HepG2 (cell line): Measurements from ENCODE around the gene MEIS1. TPM values are rescaled to one million over a fixed set of nuclear protein-coding genes. Genes with fewer than 3 reads are reported as not detected.

Source experiments
- ATAC-seq: fragments of 200-7000 bp; cut with Tn5 transposase; 3 replicates; pipeline ENCODE4 v1.9.1; 2020; ENCODE audit warnings: mild to moderate bottlenecking, moderate library complexity
- BruUV-seq: library from RNA; stranded (reverse); fragments of 400-500 nt; replicated peaks from 2 replicates; lab custom pipeline; 2021; lab: Mats Ljungman, UMichigan
- CTCF ChIA-PET: fragments of 300-600 bp; formaldehyde crosslinking; extraction: SDS; loops from one replicate; lab custom pipeline; 2021; ENCODE audit warnings: low total read pairs, inconsistent platforms, low intra/inter-chr PET ratio; lab: Yijun Ruan, JAX
- POLR2A ChIA-PET: fragments of 350-600 bp; sonication (Branson Sonifier 250); formaldehyde crosslinking; loops from one replicate; lab custom pipeline; 2020; ENCODE audit warnings: antibody characterized with exemption, inconsistent platforms; lab: Yijun Ruan, JAX
- DNase-seq: peaks from one replicate; pipeline ENCODE4 v3.0.0-alpha.2; 2015; ENCODE audit warnings: low spot score
- FAIRE-seq: peaks from 3 replicates; lab custom pipeline; 2011; peaks lifted over from hg19 to GRCh38; lab: Jason Lieb, UNC
- H2AFZ ChIP-seq: one replicate; pipeline ENCODE4 v1.6.1; 2011; ENCODE audit warnings: low read length, inconsistent platforms
- H3K27ac ChIP-seq: fragments of 300-600 bp; 3 replicates; pipeline ENCODE4 v1.8.0; 2011; ENCODE audit warnings: mixed run types, mild to moderate bottlenecking, mixed read lengths, low read length, inconsistent platforms; ENCODE audit not compliant: insufficient read depth; ENCODE audit errors: extremely low read length
- H3K27me3 ChIP-seq, 2 experiments: fragments of 200-600 bp in 1 of 2; 2 replicates in 1 of 2; 3 replicates in 1 of 2; pipeline versions ENCODE4 v1.6.0 to v1.8.0; 2011; ENCODE audit warnings: low read length in 2 of 2, mild to moderate bottlenecking in 2 of 2, moderate library complexity in 2 of 2, inconsistent platforms in 1 of 2; ENCODE audit not compliant: insufficient read depth in 2 of 2, control insufficient read depth in 1 of 2
- H3K36me3 ChIP-seq, 2 experiments: fragments of 200-600 bp in 1 of 2; replicated peaks in 1 of 2; 2 replicates in 1 of 2; 3 replicates in 1 of 2; pipeline versions ENCODE4 v1.5.1 to v1.8.0; 2011; ENCODE audit warnings: low read length in 2 of 2, inconsistent platforms in 1 of 2; ENCODE audit not compliant: insufficient read depth in 2 of 2, control insufficient read depth in 1 of 2
- H3K4me1 ChIP-seq: 2 replicates; pipeline ENCODE4 v1.5.1; 2012; ENCODE audit warnings: low read length, inconsistent platforms; ENCODE audit not compliant: insufficient read depth
- H3K4me2 ChIP-seq: 2 replicates; pipeline ENCODE4 v1.6.0; 2011; ENCODE audit warnings: low read depth, low read length, inconsistent platforms
- H3K4me3 ChIP-seq, 3 experiments: fragments of 200-600 bp in 1 of 3; sonication (generic), shearing (Covaris generic) in 1 of 3; replicated peaks in 1 of 3; 2 replicates each; pipeline ENCODE4 v1.5.1; 2011 to 2016; ENCODE audit warnings: low read length in 3 of 3, inconsistent platforms in 2 of 3, low read depth in 2 of 3, mild to moderate bottlenecking in 2 of 3, control low read depth in 1 of 3, mixed read lengths in 1 of 3; ENCODE audit not compliant: insufficient read depth in 1 of 3
- H3K79me2 ChIP-seq: one replicate; pipeline ENCODE4 v1.6.1; 2011; ENCODE audit warnings: low read length, inconsistent platforms; ENCODE audit not compliant: insufficient read depth
- H3K9ac ChIP-seq: 2 replicates; pipeline ENCODE4 v1.6.0; 2011; ENCODE audit warnings: mild to moderate bottlenecking, low read depth, low read length, inconsistent platforms; ENCODE audit not compliant: insufficient read depth
- H3K9me3 ChIP-seq: 2 replicates; pipeline ENCODE4 v1.5.1; 2012; ENCODE audit warnings: mild to moderate bottlenecking, low read length
- H4K20me1 ChIP-seq: 2 replicates; pipeline ENCODE4 v1.6.0; 2011; ENCODE audit warnings: inconsistent platforms, mild to moderate bottlenecking, low read length, moderate library complexity; ENCODE audit not compliant: insufficient read depth
- EZH2 ChIP-seq: conservative IDR thresholded peaks from 2 replicates; pipeline ENCODE4 v1.6.1; 2012; ENCODE audit warnings: mild to moderate bottlenecking, low read depth, low read length, moderate library complexity
- MAFK ChIP-seq, 2 experiments: IDR thresholded peaks in 1 of 2; conservative IDR thresholded peaks in 1 of 2; 2 replicates each; pipeline ENCODE4 v1.6.1; 2011; ENCODE audit warnings: improper control_type of control experiment in 2 of 2, low read length in 2 of 2
- NAIF1 ChIP-seq: sonication (generic); formaldehyde crosslinking; IDR thresholded peaks from 2 replicates; pipeline ENCODE4 v1.5.0; 2020; ENCODE audit warnings: mild to moderate bottlenecking, missing genetic modification reagents, borderline replicate concordance
- NFIC ChIP-seq: IDR thresholded peaks from 2 replicates; pipeline ENCODE4 v1.6.1; 2012; ENCODE audit warnings: mild to moderate bottlenecking, low read length, inconsistent platforms
- NFRKB ChIP-seq: fragments of 450-650 bp; IDR thresholded peaks from 2 replicates; pipeline ENCODE4 v1.6.1; 2017
- ZBTB7A ChIP-seq: sonication (generic); formaldehyde crosslinking; IDR thresholded peaks from 2 replicates; pipeline ENCODE4 v1.8.0; 2022; ENCODE audit warnings: mild to moderate bottlenecking, missing genetic modification reagents
- ZFYVE20 ChIP-seq: sonication (generic); formaldehyde crosslinking; IDR thresholded peaks from 2 replicates; pipeline ENCODE4 v1.8.0; 2023; ENCODE audit warnings: low read depth, mild to moderate bottlenecking, moderate library complexity, missing genetic modification reagents, borderline replicate concordance
- ZMYM4 ChIP-seq: sonication (generic); formaldehyde crosslinking; IDR thresholded peaks from 2 replicates; pipeline ENCODE4 v1.8.1; 2023; ENCODE audit warnings: mild to moderate bottlenecking, missing genetic modification reagents
- ZNF205 ChIP-seq: IDR thresholded peaks from 2 replicates; pipeline ENCODE4 v1.6.1; 2018; ENCODE audit warnings: missing biosample characterization, missing genetic modification reagents
- ZNF430 ChIP-seq: sonication (generic); formaldehyde crosslinking; IDR thresholded peaks from 2 replicates; pipeline ENCODE4 v1.9.0; 2021; ENCODE audit warnings: mild to moderate bottlenecking, missing genetic modification reagents
- ZNF468 ChIP-seq: sonication (generic); formaldehyde crosslinking; IDR thresholded peaks from 2 replicates; pipeline ENCODE4 v1.8.0; 2022; ENCODE audit warnings: mild to moderate bottlenecking, moderate library complexity, missing genetic modification reagents
- WGBS: methylation state at CpG from one replicate; pipeline ENCODE4 v1.1.6; 2017; ENCODE audit warnings: low lambda C conversion rate; 5-methylcytosine and 5-hydroxymethylcytosine counted together
- in situ Hi-C: cut with HindIII; loops from 2 replicates; pipeline ENCODE4 v1.10.0; 2017; ENCODE audit warnings: low pct_unique_long_range_greater_than_20kb; ENCODE audit not compliant: extremely low pct_ligation_motif_present
- intact Hi-C: fragments of 100-400 bp; cut with micrococcal nuclease; formaldehyde crosslinking; loops from one replicate; pipeline ENCODE4 v1.10.0; 2022; ENCODE audit not compliant: unreplicated experiment
- polyA plus RNA-seq, 8 experiments: library from polyadenylated mRNA; depleted of rRNA in 3 of 8; stranded (reverse) in 7 of 8; unstranded in 1 of 8; fragments of >200 nt; fragmentation: Illumina TruSeq in 4 of 8; extraction: Trizol in 4 of 8; gene quantifications; 2 replicates each; pipeline versions ENCODE4 v1.2.1 to v1.2.3, GENCODE V29; 2011 to 2016; ENCODE audit warnings: low read depth in 4 of 8, missing spikeins in 1 of 8, mixed read lengths in 1 of 8; ENCODE audit not compliant: insufficient read depth in 1 of 8
- total RNA-seq, 5 experiments: library from RNA; depleted of rRNA; stranded (reverse); fragments of >200 nt; fragmentation: Illumina TruSeq; extraction: Trizol; gene quantifications; 2 replicates each; pipeline ENCODE4 v1.2.3, GENCODE V29; 2016; ENCODE audit warnings: low read depth in 1 of 5
- TF ChIP-seq, protein P1 (sequence below): sonication (generic); formaldehyde crosslinking; IDR thresholded peaks from 2 replicates; pipeline ENCODE4 v1.4.0; 2020; ENCODE audit warnings: missing genetic modification reagents, borderline replicate concordance
- TF ChIP-seq, protein P2 (sequence below): sonication (generic); formaldehyde crosslinking; IDR thresholded peaks from 2 replicates; pipeline ENCODE4 v1.4.0; 2020; ENCODE audit warnings: missing genetic modification reagents
- TF ChIP-seq, protein P3 (sequence below): sonication (generic); formaldehyde crosslinking; conservative IDR thresholded peaks from 2 replicates; pipeline ENCODE4 v1.4.0; 2020; ENCODE audit warnings: missing genetic modification reagents
- TF ChIP-seq, protein P4 (sequence below): sonication (generic); formaldehyde crosslinking; IDR thresholded peaks from 2 replicates; pipeline ENCODE4 v1.4.0; 2020; ENCODE audit warnings: mild to moderate bottlenecking, missing genetic modification reagents

MEIS1 gene
- total and polyA plus RNA-seq, 2 of the 13 experiments (the other 11 are each of a cell fraction or from before 2014, with no cell fraction given): 3.8 to 6.0 TPM

DNA sequence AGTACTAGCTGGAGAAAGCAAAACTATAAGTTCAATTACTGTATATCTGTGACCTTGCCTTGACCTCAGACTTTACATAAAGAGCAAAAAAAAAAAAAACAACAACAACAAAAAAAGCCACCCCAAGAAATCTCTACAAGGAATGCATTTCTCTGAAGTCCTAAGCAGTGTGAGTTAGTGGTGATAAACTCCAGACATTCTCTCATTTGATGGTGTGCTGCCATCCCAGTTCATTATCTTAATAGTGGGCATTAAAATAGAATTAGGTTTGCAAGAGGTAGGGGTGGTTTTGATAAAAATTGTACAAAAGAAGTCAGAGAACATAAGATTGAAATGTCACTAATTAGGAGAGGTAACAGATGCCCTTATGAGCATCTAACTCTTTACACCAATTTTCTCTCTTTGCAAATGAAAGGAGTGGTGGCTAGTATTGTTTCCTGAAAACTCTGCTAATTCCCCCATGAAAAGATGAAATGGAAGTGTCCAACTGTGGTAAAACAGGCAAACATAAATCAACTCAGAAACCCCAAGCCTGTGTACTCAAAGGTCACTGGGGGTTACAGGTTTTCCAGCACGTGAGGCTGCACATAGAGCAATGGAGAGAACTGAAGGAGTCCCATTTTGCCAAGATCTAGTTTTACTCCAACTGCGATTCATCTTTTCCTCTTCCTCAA is 131.9 kb downstream of the MEIS1 start:
- WGBS: 74% methylated on average over 2 of the region's 2 CpGs
- ChIA-PET POLR2A (no interaction called here), CTCF (no interaction called here)
- Histone ChIP-seq H4K20me1 (no peaks in the 10 kb centered on the region), H3K79me2 (no peaks in the 10 kb centered on the region), H3K9me3 (no peaks in the 10 kb centered on the region), H2AFZ (no peak overlapping the region), H3K4me1 (peaks cover 15% of the 10 kb centered on the region), H3K27ac (no peak overlapping the region), H3K4me3 (no peak overlapping the region), H3K27me3 (no peaks in the 10 kb centered on the region), H3K9ac (no peak overlapping the region), H3K36me3 (no peaks in the 10 kb centered on the region), H3K4me2 (no peak overlapping the region)
- ATAC-seq (no peak), FAIRE-seq (no peak), DNase-seq (no peak)
- intact Hi-C loops: no loop called here
- no TSS peak for BruUV-seq
- in situ Hi-C loops: no loop called here
- TF ChIP-seq ZMYM4 (CRISPR knock-in tag) (no peak), NFIC (no peak), ZNF468 (CRISPR knock-in tag) (no peak), MAFK (conservative IDR thresholded peaks at IDR 0.05 in 1 of 2, IDR thresholded peaks at IDR 0.05 in 1 of 2; ENCODE audit: low read length in 2 of 2) (no peak), NAIF1 (no peak), ZFYVE20 (CRISPR knock-in tag) (no peak), EZH2 (no peak), ZNF430 (CRISPR knock-in tag) (no peak), ZNF205 (CRISPR knock-in tag) (no peak), NFRKB (no peak), ZBTB7A (CRISPR knock-in tag) (no peak)
- TF ChIP-seq, protein P1, sequence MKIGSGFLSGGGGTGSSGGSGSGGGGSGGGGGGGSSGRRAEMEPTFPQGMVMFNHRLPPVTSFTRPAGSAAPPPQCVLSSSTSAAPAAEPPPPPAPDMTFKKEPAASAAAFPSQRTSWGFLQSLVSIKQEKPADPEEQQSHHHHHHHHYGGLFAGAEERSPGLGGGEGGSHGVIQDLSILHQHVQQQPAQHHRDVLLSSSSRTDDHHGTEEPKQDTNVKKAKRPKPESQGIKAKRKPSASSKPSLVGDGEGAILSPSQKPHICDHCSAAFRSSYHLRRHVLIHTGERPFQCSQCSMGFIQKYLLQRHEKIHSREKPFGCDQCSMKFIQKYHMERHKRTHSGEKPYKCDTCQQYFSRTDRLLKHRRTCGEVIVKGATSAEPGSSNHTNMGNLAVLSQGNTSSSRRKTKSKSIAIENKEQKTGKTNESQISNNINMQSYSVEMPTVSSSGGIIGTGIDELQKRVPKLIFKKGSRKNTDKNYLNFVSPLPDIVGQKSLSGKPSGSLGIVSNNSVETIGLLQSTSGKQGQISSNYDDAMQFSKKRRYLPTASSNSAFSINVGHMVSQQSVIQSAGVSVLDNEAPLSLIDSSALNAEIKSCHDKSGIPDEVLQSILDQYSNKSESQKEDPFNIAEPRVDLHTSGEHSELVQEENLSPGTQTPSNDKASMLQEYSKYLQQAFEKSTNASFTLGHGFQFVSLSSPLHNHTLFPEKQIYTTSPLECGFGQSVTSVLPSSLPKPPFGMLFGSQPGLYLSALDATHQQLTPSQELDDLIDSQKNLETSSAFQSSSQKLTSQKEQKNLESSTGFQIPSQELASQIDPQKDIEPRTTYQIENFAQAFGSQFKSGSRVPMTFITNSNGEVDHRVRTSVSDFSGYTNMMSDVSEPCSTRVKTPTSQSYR (CRISPR knock-in tag): no peak
- TF ChIP-seq, protein P2, sequence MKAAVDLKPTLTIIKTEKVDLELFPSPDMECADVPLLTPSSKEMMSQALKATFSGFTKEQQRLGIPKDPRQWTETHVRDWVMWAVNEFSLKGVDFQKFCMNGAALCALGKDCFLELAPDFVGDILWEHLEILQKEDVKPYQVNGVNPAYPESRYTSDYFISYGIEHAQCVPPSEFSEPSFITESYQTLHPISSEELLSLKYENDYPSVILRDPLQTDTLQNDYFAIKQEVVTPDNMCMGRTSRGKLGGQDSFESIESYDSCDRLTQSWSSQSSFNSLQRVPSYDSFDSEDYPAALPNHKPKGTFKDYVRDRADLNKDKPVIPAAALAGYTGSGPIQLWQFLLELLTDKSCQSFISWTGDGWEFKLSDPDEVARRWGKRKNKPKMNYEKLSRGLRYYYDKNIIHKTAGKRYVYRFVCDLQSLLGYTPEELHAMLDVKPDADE (CRISPR knock-in tag): no peak
- TF ChIP-seq, protein P3, sequence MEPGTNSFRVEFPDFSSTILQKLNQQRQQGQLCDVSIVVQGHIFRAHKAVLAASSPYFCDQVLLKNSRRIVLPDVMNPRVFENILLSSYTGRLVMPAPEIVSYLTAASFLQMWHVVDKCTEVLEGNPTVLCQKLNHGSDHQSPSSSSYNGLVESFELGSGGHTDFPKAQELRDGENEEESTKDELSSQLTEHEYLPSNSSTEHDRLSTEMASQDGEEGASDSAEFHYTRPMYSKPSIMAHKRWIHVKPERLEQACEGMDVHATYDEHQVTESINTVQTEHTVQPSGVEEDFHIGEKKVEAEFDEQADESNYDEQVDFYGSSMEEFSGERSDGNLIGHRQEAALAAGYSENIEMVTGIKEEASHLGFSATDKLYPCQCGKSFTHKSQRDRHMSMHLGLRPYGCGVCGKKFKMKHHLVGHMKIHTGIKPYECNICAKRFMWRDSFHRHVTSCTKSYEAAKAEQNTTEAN (CRISPR knock-in tag): no peak
- TF ChIP-seq, protein P4, sequence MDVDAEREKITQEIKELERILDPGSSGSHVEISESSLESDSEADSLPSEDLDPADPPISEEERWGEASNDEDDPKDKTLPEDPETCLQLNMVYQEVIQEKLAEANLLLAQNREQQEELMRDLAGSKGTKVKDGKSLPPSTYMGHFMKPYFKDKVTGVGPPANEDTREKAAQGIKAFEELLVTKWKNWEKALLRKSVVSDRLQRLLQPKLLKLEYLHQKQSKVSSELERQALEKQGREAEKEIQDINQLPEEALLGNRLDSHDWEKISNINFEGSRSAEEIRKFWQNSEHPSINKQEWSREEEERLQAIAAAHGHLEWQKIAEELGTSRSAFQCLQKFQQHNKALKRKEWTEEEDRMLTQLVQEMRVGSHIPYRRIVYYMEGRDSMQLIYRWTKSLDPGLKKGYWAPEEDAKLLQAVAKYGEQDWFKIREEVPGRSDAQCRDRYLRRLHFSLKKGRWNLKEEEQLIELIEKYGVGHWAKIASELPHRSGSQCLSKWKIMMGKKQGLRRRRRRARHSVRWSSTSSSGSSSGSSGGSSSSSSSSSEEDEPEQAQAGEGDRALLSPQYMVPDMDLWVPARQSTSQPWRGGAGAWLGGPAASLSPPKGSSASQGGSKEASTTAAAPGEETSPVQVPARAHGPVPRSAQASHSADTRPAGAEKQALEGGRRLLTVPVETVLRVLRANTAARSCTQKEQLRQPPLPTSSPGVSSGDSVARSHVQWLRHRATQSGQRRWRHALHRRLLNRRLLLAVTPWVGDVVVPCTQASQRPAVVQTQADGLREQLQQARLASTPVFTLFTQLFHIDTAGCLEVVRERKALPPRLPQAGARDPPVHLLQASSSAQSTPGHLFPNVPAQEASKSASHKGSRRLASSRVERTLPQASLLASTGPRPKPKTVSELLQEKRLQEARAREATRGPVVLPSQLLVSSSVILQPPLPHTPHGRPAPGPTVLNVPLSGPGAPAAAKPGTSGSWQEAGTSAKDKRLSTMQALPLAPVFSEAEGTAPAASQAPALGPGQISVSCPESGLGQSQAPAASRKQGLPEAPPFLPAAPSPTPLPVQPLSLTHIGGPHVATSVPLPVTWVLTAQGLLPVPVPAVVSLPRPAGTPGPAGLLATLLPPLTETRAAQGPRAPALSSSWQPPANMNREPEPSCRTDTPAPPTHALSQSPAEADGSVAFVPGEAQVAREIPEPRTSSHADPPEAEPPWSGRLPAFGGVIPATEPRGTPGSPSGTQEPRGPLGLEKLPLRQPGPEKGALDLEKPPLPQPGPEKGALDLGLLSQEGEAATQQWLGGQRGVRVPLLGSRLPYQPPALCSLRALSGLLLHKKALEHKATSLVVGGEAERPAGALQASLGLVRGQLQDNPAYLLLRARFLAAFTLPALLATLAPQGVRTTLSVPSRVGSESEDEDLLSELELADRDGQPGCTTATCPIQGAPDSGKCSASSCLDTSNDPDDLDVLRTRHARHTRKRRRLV (CRISPR knock-in tag): no peak
